Glutamatergic neuron (in vitro differentiated cells): Measurements from ENCODE around the gene RGS6. TPM values are rescaled to one million over a fixed set of nuclear protein-coding genes. Genes with fewer than 3 reads are reported as not detected.

Experiments used
- DNase-seq: peaks from one replicate; pipeline ENCODE4 v3.0.0; 2022
- H3K27ac Mint-ChIP-seq: one replicate; pipeline ENCODE4 v1.8.0; 2020; ENCODE audit warnings: mild to moderate bottlenecking, mixed read lengths, inconsistent platforms; ENCODE audit not compliant: unreplicated experiment
- H3K27me3 Mint-ChIP-seq: one replicate; pipeline ENCODE4 v1.8.0; 2020; ENCODE audit warnings: mild to moderate bottlenecking, moderate library complexity, mixed read lengths, inconsistent platforms; ENCODE audit not compliant: unreplicated experiment
- H3K36me3 Mint-ChIP-seq: one replicate; pipeline ENCODE4 v1.8.0; 2020; ENCODE audit warnings: mild to moderate bottlenecking, mixed read lengths, inconsistent platforms; ENCODE audit not compliant: unreplicated experiment
- H3K4me1 Mint-ChIP-seq: one replicate; pipeline ENCODE4 v1.8.0; 2020; ENCODE audit warnings: mild to moderate bottlenecking, low read depth, mixed read lengths, inconsistent platforms; ENCODE audit not compliant: unreplicated experiment
- H3K4me3 Mint-ChIP-seq: one replicate; pipeline ENCODE4 v1.8.0; 2020; ENCODE audit warnings: mild to moderate bottlenecking, mixed read lengths, inconsistent platforms; ENCODE audit not compliant: unreplicated experiment
- H3K9me3 Mint-ChIP-seq: one replicate; pipeline ENCODE4 v1.8.0; 2020; ENCODE audit warnings: mild to moderate bottlenecking, moderate library complexity, mixed read lengths, inconsistent platforms; ENCODE audit not compliant: unreplicated experiment
- total RNA-seq: library from RNA; stranded (reverse); fragmentation: NEBNext Ultra II Directional; extraction: Animal tissue kit (Norgen Biotek cat#: 25700); gene quantifications from one replicate; pipeline ENCODE4 v1.2.1, GENCODE V29; 2021; ENCODE audit not compliant: unreplicated experiment
- TF ChIP-seq, protein P1 (sequence below): fragments of 200-600 bp; sonication (generic); IDR thresholded peaks from one replicate; pipeline ENCODE4 v1.5.0; 2021; ENCODE audit not compliant: partially characterized antibody, unreplicated experiment

Gene RGS6
- total RNA-seq, 1 donor from 2014 or later, result 1.2 TPM

DNA sequence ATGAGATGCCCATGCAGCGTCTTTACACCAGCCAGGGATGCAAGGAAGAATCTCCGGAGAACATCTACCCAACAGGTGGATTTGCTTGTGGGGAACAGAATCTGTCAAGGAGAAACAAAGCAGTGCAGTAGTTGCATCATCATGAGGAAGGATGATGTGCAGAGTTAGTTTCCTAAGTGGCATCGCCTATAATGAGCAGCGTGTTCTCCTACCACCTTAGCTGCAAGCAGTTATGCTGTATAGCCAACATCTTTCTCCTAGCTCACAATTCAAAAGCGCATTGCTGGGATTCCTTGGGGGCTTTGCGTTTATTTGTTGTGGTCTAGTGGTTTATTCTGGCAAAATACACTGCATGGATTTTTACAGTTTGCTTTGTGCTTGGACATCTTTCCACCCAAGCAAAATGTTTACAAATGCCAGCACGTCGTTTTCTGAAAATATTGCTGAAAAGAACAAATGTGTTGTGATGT lies 233.0 kb downstream of the RGS6 start:
- Mint-ChIP-seq H3K4me1 (no peaks in the 10 kb centered on the region), H3K4me3 (no peak overlapping the region), H3K27ac (no peak overlapping the region), H3K9me3 (no peaks in the 10 kb centered on the region), H3K36me3 (no peaks in the 10 kb centered on the region), H3K27me3 (no peaks in the 10 kb centered on the region)
- DNase-seq, result no peak
- TF ChIP-seq, protein P1, sequence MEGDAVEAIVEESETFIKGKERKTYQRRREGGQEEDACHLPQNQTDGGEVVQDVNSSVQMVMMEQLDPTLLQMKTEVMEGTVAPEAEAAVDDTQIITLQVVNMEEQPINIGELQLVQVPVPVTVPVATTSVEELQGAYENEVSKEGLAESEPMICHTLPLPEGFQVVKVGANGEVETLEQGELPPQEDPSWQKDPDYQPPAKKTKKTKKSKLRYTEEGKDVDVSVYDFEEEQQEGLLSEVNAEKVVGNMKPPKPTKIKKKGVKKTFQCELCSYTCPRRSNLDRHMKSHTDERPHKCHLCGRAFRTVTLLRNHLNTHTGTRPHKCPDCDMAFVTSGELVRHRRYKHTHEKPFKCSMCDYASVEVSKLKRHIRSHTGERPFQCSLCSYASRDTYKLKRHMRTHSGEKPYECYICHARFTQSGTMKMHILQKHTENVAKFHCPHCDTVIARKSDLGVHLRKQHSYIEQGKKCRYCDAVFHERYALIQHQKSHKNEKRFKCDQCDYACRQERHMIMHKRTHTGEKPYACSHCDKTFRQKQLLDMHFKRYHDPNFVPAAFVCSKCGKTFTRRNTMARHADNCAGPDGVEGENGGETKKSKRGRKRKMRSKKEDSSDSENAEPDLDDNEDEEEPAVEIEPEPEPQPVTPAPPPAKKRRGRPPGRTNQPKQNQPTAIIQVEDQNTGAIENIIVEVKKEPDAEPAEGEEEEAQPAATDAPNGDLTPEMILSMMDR, result no peak

DNA sequence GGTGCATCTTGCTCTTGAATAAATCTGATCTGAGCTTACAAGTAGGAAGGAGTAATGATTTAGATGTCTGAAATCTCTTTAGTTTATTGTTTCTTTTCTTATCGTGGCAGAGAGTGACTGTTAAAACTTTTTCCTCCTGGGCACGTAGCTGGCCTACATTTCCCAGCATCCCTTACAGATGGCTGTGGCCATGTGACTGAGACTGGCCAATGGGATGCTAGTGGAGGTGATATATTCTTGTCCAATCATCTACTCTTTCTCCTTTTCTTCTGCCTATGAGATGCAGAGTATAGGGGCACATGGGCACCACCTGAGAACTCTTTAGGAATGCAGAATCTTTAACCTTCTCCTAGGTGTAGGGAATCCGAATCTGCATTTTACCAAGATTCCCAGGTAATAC lies 237.3 kb downstream of the RGS6 start:
- H3K4me1 Mint-ChIP-seq, result no peaks in the 10 kb centered on the region
- TF ChIP-seq, protein P1, result no peak
- no peaks in the 10 kb centered on the region for H3K27me3 Mint-ChIP-seq
- H3K4me3 Mint-ChIP-seq, result no peak overlapping the region
- no peak for DNase-seq
- H3K27ac Mint-ChIP-seq, result no peak overlapping the region
- H3K9me3 Mint-ChIP-seq, result no peaks in the 10 kb centered on the region
- no peaks in the 10 kb centered on the region for H3K36me3 Mint-ChIP-seq

DNA sequence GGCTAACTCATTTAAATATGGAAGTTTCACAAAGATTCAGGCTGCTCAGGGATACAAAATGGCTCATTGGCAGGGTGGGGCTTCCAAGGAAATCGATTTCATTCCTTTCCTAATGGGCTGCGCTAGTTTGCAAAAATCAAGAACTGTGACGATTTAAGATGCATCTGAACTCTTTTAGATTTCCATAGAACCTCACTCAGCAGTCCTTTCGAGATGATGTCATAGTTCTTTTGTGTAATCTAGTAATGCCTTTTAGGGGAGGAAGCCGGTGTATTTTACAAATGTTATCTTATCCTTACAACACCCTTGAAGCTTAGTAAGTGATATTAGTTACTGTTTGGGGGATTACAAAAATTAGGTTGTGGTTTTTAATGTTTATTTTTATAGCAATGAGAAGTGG lies 239.8 kb downstream of the RGS6 start:
- H3K4me1 Mint-ChIP-seq, result no peaks in the 10 kb centered on the region
- no peak for DNase-seq
- TF ChIP-seq, protein P1, result no peak
- H3K27ac Mint-ChIP-seq, result no peak overlapping the region
- H3K4me3 Mint-ChIP-seq, result no peak overlapping the region
- no peaks in the 10 kb centered on the region for H3K27me3 Mint-ChIP-seq
- H3K36me3 Mint-ChIP-seq, result no peaks in the 10 kb centered on the region
- peaks cover 2% of the 10 kb centered on the region for H3K9me3 Mint-ChIP-seq

DNA sequence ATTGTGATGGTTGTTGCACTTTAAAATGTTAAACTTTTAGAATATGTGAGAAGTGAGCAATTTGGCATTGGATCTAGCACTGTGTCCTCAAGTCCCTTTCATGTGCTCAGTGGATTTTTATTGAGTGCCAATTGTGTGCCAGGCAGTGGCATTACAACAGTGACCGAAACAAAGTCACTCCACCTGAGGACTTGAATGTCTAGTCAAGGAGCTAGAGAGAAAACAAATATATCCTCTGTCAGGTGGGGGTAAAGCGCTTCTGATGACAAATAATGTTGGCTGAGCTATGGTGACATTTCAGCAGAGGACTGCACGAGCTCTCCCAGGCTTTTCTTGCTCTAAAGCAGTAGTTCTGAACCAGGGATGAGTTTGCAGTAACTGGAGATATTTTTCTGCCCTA lies 240.4 kb downstream of the RGS6 start:
- Mint-ChIP-seq H3K4me3 (no peak overlapping the region), H3K27ac (no peak overlapping the region), H3K27me3 (no peaks in the 10 kb centered on the region), H3K36me3 (no peaks in the 10 kb centered on the region), H3K9me3 (peaks cover 2% of the 10 kb centered on the region), H3K4me1 (no peaks in the 10 kb centered on the region)
- no peak for DNase-seq
- TF ChIP-seq, protein P1, result no peak

DNA sequence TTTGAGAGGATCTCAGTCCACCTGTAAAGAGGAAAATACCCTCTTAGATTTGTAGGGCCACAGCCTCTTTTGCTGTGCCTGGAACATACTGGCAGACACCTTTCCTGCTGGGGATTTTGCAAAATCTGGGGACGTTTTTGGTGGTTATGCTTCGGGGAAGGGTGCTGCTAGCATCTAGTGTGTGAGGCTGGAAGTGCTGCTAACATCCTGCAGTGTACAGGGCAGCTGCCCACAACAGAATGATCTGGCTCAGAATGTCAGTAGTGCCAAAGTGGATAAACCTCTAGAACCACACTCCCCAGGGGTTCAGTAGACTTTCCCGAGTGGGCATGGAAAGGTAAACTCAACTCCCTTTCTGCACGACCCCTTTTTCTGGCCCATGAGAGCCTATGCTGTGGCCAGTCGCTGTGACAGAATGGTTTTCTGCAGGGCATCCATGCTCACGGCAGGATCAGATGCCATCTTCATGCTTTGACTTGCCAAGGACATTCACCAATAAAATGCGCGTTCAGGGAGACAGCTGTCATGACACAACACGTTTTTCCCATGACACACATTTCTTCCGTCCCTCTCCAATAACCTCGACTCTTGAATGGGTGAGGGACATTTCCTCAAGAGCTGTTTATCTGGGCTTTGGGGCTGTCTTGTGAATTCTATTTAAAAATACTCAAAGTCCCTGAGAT lies 240.9 kb downstream of the RGS6 start:
- DNase-seq, result no peak
- no peaks in the 10 kb centered on the region for H3K36me3 Mint-ChIP-seq
- H3K27ac Mint-ChIP-seq, result no peak overlapping the region
- TF ChIP-seq, protein P1, result no peak
- no peaks in the 10 kb centered on the region for H3K4me1 Mint-ChIP-seq
- H3K9me3 Mint-ChIP-seq, result peaks cover 2% of the 10 kb centered on the region
- H3K4me3 Mint-ChIP-seq, result no peak overlapping the region
- H3K27me3 Mint-ChIP-seq, result no peaks in the 10 kb centered on the region
